Fibroblast of skin of left quadriceps (primary cell): ENCODE results near the gene EVA1A.

Experiments
- DNase-seq, 2 experiments: peaks; one replicate each; pipeline ENCODE4 v3.0.0-alpha.2; 2013; ENCODE audit warnings: low read depth in 2 of 2

EVA1A gene, protein sequence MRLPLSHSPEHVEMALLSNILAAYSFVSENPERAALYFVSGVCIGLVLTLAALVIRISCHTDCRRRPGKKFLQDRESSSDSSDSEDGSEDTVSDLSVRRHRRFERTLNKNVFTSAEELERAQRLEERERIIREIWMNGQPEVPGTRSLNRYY

DNA sequence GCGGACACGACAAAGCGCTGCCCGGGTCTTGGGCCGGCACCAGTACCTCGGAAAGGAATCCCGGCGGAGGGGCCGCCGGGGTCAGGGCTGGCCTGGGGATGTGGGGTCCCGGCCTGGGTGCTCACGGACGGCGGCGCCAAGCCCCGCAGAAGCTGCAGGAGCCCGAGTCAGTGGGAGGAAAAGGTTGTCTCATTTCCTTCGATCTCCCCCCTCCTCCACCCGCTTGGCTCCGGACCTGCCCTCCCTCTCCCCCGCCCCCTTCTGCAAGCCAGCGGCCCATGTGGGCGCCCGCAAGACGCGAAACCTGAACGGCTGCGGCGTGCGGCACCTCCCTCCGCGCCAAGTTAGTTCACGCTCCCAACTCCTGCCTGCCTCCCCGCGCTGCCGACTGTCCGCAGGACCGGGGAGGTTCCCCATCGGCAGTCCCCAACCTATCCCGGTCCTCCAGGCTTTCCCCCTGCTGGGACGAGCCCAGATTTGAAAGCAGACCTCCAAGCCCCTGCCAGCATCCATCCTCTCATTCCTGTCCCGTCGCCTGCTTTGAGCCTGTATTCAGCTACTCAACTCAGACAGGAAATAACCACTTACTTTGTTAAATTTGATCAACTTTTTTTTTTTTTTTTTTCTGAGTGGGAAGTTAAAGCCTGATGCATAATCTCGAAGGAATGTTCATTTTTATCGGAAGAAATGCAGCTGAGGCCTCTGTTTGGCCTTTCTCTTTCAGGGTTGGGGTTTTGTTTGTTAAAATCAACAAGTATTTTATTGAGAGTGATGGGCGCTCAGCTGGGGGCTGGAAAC is at the start of gene EVA1A:
Gene EVA1A (minus strand): TSS at position 172 of the 798 bp plus-strand sequence. CDS start 42,799 bp downstream, outside the sequence.
- DNase-seq, result peak; percentile 59 to 62

DNA sequence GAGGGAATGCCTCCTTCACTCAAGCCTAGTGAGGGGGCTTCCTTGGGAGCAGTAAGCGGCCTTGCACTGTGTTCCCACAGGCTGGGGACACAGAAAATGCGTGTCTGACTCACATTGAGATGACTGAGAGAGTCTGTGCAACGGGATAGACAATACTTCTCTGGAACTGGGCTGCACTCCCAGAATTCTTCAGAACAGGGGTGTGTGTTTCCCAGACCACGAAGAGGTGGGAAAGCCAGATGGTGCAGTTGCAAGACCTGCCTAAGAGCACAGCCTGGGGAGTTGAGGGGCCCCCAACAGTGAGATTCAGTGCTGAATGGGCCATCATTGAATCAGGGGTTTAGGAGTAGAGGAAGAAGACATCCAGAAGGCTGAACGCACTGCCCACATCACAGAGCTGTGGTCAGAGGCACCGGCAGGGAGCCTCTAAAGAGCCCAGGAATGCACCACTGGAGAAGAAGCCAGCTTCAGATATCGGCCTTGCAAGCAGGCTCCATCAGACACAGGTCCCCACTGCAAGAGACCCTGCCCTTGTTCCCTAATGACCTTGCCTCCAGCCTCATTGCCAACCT is 49.3 kb upstream of the EVA1A start:
- no peak for DNase-seq

DNA sequence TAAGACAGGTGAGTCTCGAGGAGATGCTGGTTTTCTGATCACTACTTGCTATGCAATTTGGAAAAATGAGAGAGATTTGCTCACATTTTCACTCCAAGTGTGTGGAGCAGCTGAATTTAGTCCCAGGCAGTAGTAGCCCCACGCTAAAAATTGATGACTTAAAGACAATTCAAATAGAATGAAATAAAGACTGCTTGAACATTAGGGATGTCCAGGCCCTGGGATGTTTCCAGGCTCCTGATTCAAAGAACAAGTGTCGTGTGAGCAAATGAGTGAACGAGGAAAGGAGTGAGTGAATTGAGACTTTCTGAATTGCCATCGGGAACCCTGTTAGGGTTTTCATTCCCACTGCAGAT is 48.6 kb upstream of the EVA1A start:
- no peak for DNase-seq

DNA sequence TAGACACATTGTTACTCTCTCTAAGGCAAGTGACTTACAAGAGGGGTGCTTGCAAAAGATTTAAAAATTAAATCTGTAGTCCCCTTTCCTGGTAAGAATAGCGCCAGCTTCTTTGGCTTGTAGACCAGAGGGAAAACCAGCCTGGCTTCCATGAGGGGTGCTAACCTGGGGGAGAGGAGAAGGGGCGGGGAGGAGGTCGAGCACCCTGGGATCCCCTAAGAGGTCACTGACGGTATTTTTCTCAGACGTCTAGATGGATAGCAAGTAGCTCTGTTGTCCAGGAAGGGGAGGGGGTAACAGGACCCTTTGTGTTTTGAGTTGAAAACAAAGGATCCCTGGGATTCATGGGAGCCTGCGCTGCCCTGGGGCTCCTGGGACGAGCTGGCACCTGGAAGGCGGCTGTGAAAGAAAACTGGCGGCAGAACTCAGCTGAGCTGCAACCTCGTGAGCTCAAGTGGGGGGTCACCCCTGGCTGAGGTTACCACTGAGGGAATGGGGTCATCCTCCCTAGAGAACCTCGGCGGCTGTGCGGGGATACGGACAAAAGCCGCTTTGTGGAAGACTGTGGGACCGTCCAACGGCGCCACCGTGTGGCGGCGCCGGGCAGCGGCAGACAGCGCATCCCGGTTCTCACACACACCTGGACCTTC is 48.1 kb upstream of the EVA1A start:
- no peak for DNase-seq

DNA sequence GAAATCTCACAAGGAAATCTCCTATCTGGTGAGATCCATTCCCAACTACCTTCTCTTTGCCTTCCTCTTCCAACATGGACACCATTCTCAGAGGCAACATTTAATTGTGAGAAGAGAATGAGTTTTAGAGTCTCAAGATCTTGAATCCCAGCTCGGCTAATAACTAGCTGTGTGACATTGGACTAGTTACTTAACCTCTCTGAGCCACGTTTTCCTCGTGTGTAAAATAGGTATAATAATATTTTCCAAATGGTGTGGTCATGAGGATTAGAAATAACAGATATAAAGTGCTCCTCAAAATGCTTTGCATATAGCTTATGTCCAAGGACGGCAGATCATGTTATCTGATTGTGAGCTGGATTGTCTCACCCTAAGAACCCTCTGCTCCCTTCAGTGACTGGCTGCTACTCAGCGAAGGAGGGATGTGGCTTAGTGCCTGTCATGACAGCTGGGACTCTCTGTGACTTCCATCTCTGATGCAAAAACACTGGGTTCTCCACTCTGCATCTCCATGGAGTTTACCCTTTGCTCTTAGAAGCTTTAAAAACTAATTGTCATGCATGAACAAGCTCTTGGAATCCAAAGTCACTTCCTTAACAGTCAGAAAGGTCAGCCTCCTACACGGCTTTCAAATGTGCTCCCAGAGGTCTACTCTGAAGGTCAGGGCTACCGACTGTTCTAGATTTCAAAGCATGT is 47.4 kb upstream of the EVA1A start:
- no peak for DNase-seq

DNA sequence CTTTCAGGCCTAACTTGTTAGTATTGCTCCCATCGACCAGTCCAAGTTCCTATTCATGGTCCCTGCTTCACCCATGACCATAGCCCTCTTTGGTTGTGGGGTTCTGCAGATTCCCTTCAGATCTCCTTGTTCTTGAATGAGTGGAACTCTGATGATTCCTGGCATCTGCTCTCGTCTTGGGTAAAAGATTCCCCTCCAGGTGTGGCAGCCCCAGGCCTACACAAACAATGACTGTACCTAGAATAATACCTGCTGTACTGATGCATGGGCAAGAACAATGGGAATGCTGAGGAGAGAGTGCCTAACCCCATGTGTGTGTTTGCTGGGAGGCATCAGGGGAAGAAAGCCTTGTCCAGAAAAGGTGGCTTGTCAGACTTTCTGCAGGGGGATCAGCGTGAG is 46.7 kb upstream of the EVA1A start:
- DNase-seq, result no peak

DNA sequence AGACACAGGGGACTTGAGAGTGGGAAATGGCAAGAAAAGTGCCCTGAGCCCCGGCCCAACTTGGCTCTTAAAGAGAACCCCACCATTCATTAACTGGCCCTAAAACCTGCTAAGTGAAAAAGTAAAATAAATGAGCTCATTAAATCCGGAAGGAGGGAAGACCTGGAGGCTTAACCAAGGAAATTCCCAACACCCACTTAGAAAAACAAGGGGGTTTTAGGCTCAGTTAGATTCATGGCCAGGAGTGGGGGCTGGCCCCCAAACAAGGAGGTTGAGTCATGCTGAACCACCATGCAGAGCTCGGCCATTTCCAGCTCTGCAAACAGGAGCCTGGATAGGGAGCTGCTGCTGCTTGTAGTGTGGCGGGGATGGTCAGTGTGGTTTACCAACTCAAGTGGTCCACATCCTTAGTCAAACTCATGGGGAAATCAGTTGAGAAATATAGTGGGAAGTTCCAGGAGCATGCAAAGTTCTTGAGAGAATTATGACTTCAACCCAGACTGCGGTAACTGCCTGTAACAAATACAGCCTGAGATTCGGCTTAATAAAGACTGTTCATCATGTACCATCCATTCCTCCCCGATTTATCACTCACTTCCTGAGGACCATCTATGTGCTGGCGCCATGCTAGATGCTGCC is 46.1 kb upstream of the EVA1A start:
- DNase-seq, result peak; percentile 87 to 88

DNA sequence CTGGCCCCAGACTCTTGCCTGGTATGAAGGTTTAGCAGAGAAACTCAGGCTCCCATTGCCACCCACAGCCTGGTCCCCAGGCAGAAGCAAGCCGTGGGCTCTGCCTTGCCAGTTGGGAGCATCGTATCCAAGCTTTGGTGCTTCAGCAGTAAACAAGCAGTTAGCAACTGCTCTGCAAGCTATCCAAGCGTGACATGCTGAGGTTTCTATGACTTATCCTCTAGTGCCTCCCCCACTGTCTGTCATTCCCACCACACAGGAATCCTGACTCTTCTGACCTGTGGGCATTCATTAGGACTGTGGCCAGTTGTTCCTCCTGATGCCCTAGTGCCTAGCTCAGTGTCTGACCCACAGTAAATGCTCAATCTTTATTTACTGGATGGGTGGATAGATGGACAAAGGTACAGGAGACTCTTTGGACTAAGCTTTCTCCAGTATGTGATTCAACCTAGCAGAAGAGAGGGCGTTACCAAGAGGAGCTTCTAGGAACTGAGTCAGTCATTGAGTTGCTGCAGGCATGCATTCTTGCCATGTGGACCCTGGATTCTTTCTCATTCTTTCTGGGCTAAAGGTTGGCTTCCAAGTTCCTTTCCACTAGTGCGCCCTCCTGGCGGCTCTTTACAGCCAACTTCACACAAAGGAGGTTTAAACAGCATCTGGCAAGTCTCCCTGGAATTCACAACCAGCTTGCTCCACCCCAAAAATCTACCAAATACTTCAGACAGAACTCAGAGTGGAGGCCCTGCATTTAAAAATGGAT is 45.2 kb upstream of the EVA1A start:
- DNase-seq, result peak; percentile 98

DNA sequence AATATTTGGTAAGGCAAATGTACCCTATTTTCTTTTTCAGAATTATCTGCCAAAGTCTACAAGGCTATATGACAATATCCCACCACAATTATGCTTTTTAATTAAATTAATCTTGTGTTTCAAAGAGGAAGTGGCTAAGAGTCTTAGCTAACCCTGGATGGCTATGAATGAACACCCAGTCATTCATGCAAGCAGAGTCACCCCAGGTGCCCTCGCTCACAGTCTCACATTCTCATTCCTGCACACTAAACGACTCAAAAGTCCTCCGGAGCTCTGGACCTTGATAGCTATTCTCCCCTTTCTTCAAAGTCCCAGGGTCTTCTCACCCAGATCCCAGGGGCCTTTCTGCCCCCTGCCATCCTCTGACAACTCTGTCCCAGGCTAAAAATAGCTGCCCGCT is 43.7 kb upstream of the EVA1A start:
- DNase-seq, result no peak

DNA sequence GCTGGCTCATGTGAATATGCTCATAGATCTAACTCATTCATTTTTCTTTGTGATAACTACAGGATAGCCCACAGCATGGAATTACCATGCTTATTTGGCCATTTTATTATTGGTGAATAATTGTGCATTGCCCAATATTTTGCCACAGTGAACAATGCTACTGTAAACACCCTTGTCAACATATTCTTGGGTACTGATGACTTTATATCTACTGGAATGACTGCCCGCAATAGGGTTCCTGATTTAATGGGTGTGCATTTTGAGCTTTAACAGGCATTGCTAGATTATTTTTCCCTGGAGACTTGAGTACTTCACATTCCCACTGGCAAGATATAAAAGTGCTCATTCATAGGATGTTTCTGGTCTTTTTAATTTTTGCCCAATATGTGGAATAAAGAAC is 42.7 kb upstream of the EVA1A start:
- DNase-seq, result no peak

DNA sequence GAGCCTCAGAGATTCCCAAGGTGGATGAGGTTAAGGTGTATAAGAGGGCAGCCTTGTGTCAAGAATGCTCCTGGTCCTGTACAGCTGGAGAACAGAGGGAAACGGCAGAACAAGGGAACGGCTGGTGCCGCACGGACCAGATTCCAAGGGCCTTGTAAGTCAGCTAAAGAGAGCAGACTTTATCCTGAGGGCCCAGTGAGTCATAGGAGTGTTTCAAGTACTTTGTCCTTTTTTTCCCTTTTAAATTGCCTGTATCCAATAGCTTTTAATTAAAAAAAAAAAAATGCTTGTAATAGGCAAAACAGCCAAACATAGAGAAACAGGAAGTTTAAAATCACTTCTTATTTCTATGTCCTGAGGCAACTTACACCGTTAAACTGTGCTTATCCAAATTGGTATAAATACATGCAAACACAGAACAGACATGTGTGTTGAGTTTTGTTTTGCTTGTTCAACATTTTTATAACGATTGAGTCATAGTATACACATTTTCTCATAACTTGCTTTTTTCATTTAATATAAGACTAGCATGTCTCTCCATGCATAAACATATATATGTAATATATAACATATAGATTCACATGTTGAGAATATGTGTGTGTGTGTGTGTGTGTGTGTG is 42.1 kb upstream of the EVA1A start:
- DNase-seq, result peak in 1 of 2 experiments; percentile 55

DNA sequence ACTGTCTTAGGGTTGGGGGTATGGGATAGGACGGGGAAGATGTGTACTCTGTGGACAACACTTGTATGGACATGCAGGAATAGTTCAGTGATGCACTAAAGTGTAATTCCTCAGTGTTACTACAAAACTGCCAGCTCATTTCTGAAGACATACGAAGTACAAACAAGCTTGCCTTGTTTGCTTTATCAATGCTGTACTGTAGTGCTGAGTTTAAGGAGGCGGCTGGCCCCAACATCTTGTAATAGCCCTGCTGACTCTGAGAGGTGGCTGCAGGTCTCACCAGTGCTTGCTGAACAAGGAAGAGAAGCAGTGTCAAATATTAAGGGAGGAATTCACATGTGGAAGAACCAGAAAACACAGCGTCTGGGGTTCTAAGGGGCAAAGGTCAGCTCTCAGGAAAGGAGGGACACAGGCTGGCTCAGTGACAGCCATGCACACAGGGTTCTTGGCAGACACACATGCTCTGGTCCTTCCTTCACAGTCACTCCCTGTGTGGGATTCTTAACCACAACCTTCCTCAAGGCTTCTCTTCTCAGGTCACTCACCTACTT is 39.8 kb upstream of the EVA1A start:
- no peak for DNase-seq

DNA sequence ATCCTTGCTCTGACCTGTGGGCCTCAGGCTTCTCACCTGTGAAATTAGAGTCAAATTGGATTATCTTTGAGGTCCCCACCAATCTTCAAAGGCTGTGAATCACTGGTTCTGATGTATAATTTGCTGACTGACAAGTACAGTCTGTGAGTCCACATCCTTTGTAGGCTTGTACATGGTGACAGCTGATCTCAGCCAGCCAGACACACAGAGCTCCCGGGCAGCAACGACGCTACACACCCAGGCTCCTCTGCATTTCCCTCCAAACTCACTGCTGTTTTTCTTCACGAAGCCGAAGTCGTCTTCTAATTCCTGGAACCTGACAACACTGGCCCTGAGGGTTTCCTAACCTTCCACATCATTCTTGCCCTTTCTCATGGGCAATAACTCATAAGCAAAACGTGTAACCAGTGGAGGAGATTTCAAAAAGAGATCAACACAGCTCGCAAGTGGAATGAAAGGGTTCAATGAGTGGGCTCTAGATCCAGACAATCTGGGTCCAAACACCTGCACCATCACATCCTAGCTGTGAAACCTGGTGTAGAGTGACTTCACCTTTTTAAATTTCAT is 37.9 kb upstream of the EVA1A start:
- DNase-seq, result no peak

DNA sequence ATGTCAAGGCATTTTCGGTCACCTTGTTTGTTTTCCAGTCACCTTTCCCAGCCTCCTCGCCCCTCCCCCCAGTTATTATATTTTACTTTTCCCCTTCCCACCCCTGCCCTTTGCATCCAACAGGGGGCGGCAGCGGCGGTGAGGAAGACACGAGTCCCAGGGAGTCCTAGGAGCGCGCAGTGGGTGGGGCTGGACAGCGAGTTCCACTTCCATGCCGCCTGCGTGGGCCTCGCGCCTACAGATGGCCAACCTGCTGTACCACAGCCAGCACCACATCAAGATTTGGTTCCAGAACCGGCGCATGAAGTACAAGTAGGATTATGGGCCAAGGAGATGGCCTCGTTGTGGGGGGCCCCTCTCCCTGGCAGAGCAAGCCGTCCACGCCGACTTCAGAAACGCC is 37.2 kb upstream of the EVA1A start:
- no peak for DNase-seq

DNA sequence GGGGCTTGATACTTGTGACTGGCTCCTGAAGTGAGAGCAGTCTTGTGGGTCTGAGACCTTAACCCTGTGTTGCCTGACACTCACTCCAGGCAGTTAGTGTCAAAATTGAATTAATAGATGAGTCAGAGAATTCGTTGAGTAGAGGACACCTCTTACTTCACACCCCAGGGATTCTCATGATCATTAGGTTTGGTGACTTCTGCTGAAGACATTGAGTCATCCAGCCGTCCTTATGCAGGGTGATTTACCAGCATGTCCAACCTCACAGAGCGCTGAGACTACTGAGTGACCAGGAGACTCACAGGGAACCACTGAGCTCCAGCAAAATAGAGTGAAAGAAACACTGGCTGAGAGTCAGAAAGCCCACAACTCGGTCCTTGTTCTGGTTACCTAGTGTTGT is 36.0 kb upstream of the EVA1A start:
- DNase-seq, result no peak

DNA sequence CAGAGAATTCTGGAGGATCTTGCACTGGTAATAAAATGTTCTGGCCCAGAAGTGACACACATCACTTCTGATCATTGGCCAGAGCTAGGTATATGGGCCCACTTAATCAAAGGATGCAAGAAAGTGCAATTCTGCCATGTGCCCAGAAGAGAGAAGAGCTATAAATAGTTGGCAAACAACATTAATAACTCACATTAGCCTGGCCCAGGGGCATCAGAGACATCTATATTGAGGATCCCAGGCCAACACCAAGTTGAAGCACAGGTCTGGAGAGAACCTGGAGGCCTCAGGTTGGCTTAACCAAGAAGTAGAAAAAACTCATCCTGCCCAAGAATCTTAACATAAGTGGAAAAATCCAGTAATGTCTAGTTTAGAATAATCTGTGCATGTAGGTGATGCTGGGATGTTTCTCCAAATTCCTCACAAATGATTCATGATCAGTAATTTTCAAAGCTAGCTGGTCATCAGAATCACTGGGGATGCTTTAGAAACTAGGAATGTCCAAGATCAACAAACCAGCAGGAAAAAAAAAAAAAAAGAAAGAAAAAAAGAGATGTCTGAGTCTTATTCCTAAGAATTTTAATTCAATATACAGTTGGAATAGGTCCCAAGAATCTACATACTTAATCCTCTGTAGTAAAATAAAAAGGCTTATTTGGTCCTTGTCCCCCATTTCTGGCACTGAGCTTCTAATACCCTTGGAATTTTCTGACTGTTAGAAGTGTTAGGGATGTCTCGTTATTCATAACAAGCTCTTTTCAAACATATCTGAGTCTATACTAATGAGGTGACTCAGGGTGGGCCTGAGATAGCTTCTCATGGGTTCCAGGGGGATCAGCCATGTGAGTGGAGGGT is 35.0 kb upstream of the EVA1A start:
- peak; percentile 88 to 92 for DNase-seq

DNA sequence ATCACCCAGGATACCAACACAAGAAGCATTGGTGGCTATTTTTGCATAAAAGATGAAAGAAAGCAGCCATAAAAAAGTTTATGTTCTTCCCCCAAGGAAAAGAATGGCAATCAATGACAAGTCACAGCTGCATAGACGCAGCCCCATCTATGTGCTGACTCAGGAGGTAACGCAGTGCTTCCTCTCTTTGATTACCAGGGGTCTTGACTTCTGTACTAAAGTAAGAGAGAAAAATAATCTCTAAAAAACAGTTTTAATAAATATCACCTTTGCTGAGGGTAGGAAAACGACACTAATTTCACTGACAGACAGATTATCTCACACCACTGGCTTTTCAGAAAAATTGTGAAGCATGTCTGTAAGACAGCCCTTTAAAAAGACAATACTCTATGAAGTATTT is 33.9 kb upstream of the EVA1A start:
- DNase-seq, result no peak

DNA sequence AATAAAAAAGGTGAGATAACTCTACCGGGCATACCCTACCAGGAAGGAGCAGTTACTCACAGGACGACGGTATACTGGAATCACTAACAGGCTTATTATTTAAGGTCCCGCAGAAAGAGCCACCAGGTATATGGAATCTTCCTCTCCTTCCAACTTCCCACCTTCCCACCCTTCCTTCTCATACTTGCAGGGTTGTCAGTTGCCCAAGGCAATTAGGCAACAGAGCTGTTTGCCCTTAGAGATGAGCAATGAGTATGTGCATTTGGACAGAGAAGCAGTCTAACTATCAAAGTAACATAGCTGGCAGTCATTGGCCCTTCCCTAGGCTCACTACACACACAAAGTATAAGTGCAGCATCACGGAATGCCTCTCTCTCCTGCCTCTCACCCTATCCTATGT is 32.1 kb upstream of the EVA1A start:
- DNase-seq, result no peak

DNA sequence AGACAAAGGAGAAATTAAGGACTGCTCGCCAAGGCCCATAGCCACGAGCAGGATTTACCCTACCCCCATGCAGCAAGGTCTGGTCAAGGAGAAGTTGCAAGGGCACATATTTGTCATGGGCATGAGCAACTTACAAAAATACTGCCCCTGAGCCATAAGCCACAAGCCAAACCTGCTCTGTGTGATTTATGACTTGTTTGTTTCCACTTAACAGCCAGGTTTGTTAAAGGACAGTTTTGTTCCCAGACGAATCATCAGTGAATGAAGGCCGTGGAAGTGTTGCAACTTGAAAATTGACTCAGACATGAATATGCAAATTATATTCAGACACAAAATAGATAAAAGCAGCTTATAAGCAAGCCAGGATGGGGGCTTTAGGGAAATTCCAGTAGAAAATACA is 31.3 kb upstream of the EVA1A start:
- no peak for DNase-seq
